Stimulated activated CD4-positive, alpha-beta T cell treated with anti-CD3 and anti-CD28 coated beads, Interleukin-4, amount 100 ng/mL, for 4 hours (primary cell): ENCODE data around the gene NLGN3.

Experiments
- DNase-seq, 2 experiments: peaks; one replicate each; pipeline ENCODE4 v3.0.0-alpha.2; 2020

Gene NLGN3

DNA sequence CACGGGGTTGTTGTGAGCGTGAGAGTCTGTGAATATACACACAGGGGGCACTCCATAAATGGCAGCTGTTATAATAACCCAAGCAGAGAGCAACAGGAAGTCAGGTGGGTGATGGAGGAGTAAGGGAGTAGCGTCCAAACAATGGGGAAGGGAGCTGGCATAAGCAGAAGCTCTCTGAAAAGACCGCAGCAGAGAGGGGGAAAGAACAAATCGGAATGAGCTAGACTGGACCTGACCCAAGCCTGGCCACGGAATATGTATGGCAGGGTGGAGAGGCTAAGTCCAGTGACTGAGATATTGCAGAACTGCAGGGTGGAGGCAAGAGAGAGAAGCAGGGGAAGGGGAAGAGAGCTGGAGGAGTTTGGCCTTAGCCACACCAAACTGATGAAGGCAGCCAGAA lies 71.8 kb downstream of the NLGN3 start:
- no peak for DNase-seq

DNA sequence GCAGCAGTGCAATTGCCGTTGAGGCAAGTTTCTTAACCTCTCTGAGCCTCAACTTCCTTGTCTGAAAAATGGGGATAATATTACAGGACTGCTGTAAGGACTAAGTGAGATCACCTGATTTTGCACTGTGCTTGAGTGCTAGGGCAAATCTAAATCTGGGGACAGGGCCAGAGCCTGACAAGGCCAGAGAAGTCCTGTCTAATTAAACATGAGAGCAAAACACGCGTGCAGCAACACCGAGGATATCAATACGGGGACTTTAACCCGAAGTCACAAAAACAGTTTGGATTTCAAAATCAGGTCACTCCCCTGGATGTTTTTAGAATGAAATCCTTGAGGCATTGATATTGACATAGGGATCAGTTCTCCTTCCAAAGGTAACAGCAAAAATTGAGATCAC lies 72.7 kb downstream of the NLGN3 start:
- DNase-seq: no peak
